GM23248 (cell line): Measurements from ENCODE around the gene FBXO27. TPM values are rescaled to one million over a fixed set of nuclear protein-coding genes. Genes with fewer than 3 reads are reported as not detected.

Experiments used
- DNase-seq: peaks from one replicate; pipeline ENCODE4 v3.0.0-alpha.2; 2015
- H2AFZ ChIP-seq: fragments of 200-600 bp; sonication (generic); 2 replicates; pipeline ENCODE4 v1.6.1; 2016; ENCODE audit warnings: antibody characterized with exemption
- H3F3A ChIP-seq: fragments of 200-600 bp; sonication (generic); 2 replicates; pipeline ENCODE4 v1.6.1; 2016; ENCODE audit warnings: mild to moderate bottlenecking, antibody characterized with exemption, mixed run types; ENCODE audit not compliant: insufficient read depth
- H3K27ac ChIP-seq: fragments of 200-600 bp; sonication (generic); 2 replicates; pipeline ENCODE4 v1.5.1; 2016; ENCODE audit warnings: mild to moderate bottlenecking
- H3K27me3 ChIP-seq: fragments of 200-600 bp; sonication (generic); replicated peaks from 2 replicates; pipeline ENCODE4 v1.6.1; 2016; ENCODE audit warnings: mild to moderate bottlenecking; ENCODE audit not compliant: insufficient read depth
- H3K36me3 ChIP-seq: fragments of 200-600 bp; sonication (generic); 2 replicates; pipeline ENCODE4 v1.6.1; 2016; ENCODE audit warnings: low read depth, mild to moderate bottlenecking
- H3K4me1 ChIP-seq: fragments of 200-600 bp; sonication (generic); 2 replicates; pipeline ENCODE4 v1.6.1; 2016; ENCODE audit warnings: mild to moderate bottlenecking; ENCODE audit not compliant: insufficient read depth
- H3K4me2 ChIP-seq: fragments of 200-600 bp; sonication (generic); one replicate; pipeline ENCODE4 v1.6.1; 2016; ENCODE audit warnings: mild to moderate bottlenecking; ENCODE audit not compliant: unreplicated experiment
- H3K4me3 ChIP-seq: fragments of 200-600 bp; sonication (generic); 2 replicates; pipeline ENCODE4 v1.5.1; 2016; ENCODE audit warnings: mild to moderate bottlenecking
- H3K79me2 ChIP-seq: fragments of 200-600 bp; sonication (generic); 2 replicates; pipeline ENCODE4 v1.6.1; 2016; ENCODE audit warnings: mild to moderate bottlenecking; ENCODE audit not compliant: insufficient read depth
- H3K9ac ChIP-seq: fragments of 200-600 bp; sonication (generic); 2 replicates; pipeline ENCODE4 v1.6.1; 2016; ENCODE audit warnings: mild to moderate bottlenecking
- H3K9me2 ChIP-seq: fragments of 200-600 bp; sonication (generic); 2 replicates; pipeline ENCODE4 v1.6.1; 2016; ENCODE audit warnings: mixed run types, mild to moderate bottlenecking, moderate library complexity; ENCODE audit not compliant: insufficient read depth
- H3K9me3 ChIP-seq: fragments of 200-600 bp; sonication (generic); one replicate; pipeline ENCODE4 v1.6.1; 2017; ENCODE audit warnings: low read depth
- H4K20me1 ChIP-seq: fragments of 200-600 bp; sonication (generic); 2 replicates; pipeline ENCODE4 v1.6.0; 2016; ENCODE audit not compliant: insufficient read depth
- EZH2 ChIP-seq: fragments of 200-600 bp; sonication (generic); IDR thresholded peaks from 2 replicates; pipeline ENCODE4 v1.6.1; 2018; ENCODE audit warnings: antibody characterized with exemption, mild to moderate bottlenecking; ENCODE audit not compliant: insufficient read depth, poor library complexity, severe bottlenecking
- EZH2phosphoT487 ChIP-seq: fragments of 200-600 bp; sonication (generic); IDR thresholded peaks from 2 replicates; pipeline ENCODE4 v1.6.1; 2018; ENCODE audit warnings: antibody characterized with exemption, moderate library complexity, mild to moderate bottlenecking, low read depth; ENCODE audit not compliant: insufficient read depth
- WGBS, 2 experiments: methylation state at CpG; one replicate each; pipeline ENCODE4 v1.1.6; 2015 to 2017; ENCODE audit warnings: low lambda C conversion rate in 2 of 2, low coverage in 1 of 2; ENCODE audit errors: missing lambda C conversion rate in 2 of 2; 5-methylcytosine and 5-hydroxymethylcytosine counted together
- in situ Hi-C: fragments of 300-500 bp; cut with MboI; formaldehyde crosslinking; loops from 2 replicates; pipeline ENCODE4 v1.15.0; 2020
- polyA plus RNA-seq: library from polyadenylated mRNA; unstranded; fragments of >200 nt; fragmentation: Nextera tagmentation; extraction: Ambion mirVana; gene quantifications from 2 replicates; pipeline ENCODE4 v1.2.1, GENCODE V29; 2016
- total RNA-seq: library from RNA; depleted of rRNA; stranded (reverse); fragments of >200 nt; shearing (Covaris generic); gene quantifications from 2 replicates; pipeline ENCODE4 v1.2.3, GENCODE V29; 2014

Gene FBXO27
- total and polyA plus RNA-seq, 2 experiments from 2014 or later, result 0.54 to 4.0 TPM

DNA sequence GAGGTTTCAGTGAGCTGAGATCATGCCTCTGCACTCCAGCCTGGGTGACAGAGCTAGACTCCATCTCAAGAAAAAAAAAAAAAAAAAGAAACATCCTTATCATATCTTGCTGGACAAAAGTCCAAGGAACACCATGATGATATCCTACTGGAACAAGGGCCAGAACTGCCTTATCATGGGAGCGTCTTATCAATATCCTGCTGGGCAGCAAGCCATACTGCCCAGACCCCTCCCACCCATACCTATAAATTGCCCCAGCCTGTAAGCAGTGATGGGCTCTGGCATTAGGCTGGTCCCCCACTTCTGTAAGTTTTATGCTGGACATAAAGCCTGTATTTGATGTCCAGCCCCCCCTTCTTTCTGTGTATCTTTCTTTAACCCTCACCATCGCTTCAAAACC lies 14.7 kb upstream of the FBXO27 start:
- H3F3A ChIP-seq, result no peaks in the 10 kb centered on the region
- H3K4me2 ChIP-seq, result no peak overlapping the region
- DNase-seq, result no peak
- 71 to 77% methylated on average over 2 of the region's 2 CpGs for WGBS, 2 experiments
- no peak overlapping the region for H3K9ac ChIP-seq
- H3K36me3 ChIP-seq, result no peaks in the 10 kb centered on the region
- no peaks in the 10 kb centered on the region for H3K9me3 ChIP-seq
- H3K4me3 ChIP-seq, result no peak overlapping the region
- H2AFZ ChIP-seq, result no peak overlapping the region
- no peaks in the 10 kb centered on the region for H3K9me2 ChIP-seq
- no peaks in the 10 kb centered on the region for H3K79me2 ChIP-seq
- in situ Hi-C loops, result no loop called here
- no peaks in the 10 kb centered on the region for H3K4me1 ChIP-seq
- H3K27me3 ChIP-seq, result peaks cover 3% of the 10 kb centered on the region; the same call in 1 of the 2 replicates
- TF ChIP-seq EZH2, result no peak
- H4K20me1 ChIP-seq, result no peaks in the 10 kb centered on the region
- no peak overlapping the region for H3K27ac ChIP-seq

- WGBS, 2 experiments, result 58 to 59% methylated on average over 7 of the region's 7 CpGs
- Histone ChIP-seq H3K27me3 (peaks cover 3% of the 10 kb centered on the region; the same call in 1 of the 2 replicates), H3K79me2 (no peaks in the 10 kb centered on the region), H3K9me3 (no peaks in the 10 kb centered on the region), H2AFZ (no peak overlapping the region), H3K4me3 (no peak overlapping the region), H3F3A (no peaks in the 10 kb centered on the region), H3K36me3 (no peaks in the 10 kb centered on the region), H3K9me2 (no peaks in the 10 kb centered on the region), H3K4me1 (no peaks in the 10 kb centered on the region), H3K4me2 (no peak overlapping the region), H4K20me1 (no peaks in the 10 kb centered on the region), H3K9ac (no peak overlapping the region), H3K27ac (no peak overlapping the region)
- in situ Hi-C loops, result no loop called here
- TF ChIP-seq EZH2phosphoT487 (no peak), EZH2 (no peak)
- DNase-seq, result no peak
These were observed 13.9 kb upstream of the FBXO27 start for GRCh38 chr19:39046037-39046821.

- Histone ChIP-seq H3K4me3 (no peak overlapping the region), H3K27me3 (peaks cover 3% of the 10 kb centered on the region; the same call in 1 of the 2 replicates), H3K36me3 (no peaks in the 10 kb centered on the region), H3K4me2 (no peak overlapping the region), H3K79me2 (no peaks in the 10 kb centered on the region), H3K27ac (no peak overlapping the region), H3K4me1 (no peaks in the 10 kb centered on the region), H3K9me2 (no peaks in the 10 kb centered on the region), H4K20me1 (no peaks in the 10 kb centered on the region), H2AFZ (no peak overlapping the region), H3K9ac (no peak overlapping the region), H3F3A (no peaks in the 10 kb centered on the region), H3K9me3 (no peaks in the 10 kb centered on the region)
- in situ Hi-C loops, result no loop called here
- no peak for TF ChIP-seq EZH2
- no peak for TF ChIP-seq EZH2phosphoT487
- DNase-seq, result no peak
- 67 to 69% methylated on average over 6 of the region's 6 CpGs for WGBS, 2 experiments
These were observed 13.2 kb upstream of the FBXO27 start for GRCh38 chr19:39045506-39045905.

GRCh38 chr19:39038098-39038497 lies 5.7 kb upstream of the FBXO27 start:
- TF ChIP-seq EZH2phosphoT487 (no peak), EZH2 (no peak)
- H3K9me3 ChIP-seq, result no peaks in the 10 kb centered on the region
- peak overlapping the region; percentile 28 for H3K4me2 ChIP-seq
- peak overlapping the region; percentile 64; the same call in 1 of the 2 replicates for H2AFZ ChIP-seq
- H4K20me1 ChIP-seq, result no peaks in the 10 kb centered on the region
- peak; percentile 75 for DNase-seq
- H3K4me1 ChIP-seq, result no peaks in the 10 kb centered on the region
- no peaks in the 10 kb centered on the region for H3K9me2 ChIP-seq
- H3K27ac ChIP-seq, result no peak overlapping the region
- H3K79me2 ChIP-seq, result no peaks in the 10 kb centered on the region
- H3K4me3 ChIP-seq, result no peak overlapping the region
- in situ Hi-C loops, result no loop called here
- WGBS, 2 experiments, result 13 to 14% methylated on average over 9 of the region's 9 CpGs
- peaks cover 3% of the 10 kb centered on the region; the same call in 1 of the 2 replicates for H3K27me3 ChIP-seq
- no peaks in the 10 kb centered on the region for H3K36me3 ChIP-seq
- no peak overlapping the region for H3K9ac ChIP-seq
- H3F3A ChIP-seq, result no peaks in the 10 kb centered on the region
